ENCODE data around the gene TEAD1. TPM values are rescaled to one million over a fixed set of nuclear protein-coding genes. Genes with fewer than 3 reads are reported as not detected.

The TEAD1 gene
- total RNA-seq, 2 donors from 2014 or later: 76.4 to 94.4 TPM

DNA sequence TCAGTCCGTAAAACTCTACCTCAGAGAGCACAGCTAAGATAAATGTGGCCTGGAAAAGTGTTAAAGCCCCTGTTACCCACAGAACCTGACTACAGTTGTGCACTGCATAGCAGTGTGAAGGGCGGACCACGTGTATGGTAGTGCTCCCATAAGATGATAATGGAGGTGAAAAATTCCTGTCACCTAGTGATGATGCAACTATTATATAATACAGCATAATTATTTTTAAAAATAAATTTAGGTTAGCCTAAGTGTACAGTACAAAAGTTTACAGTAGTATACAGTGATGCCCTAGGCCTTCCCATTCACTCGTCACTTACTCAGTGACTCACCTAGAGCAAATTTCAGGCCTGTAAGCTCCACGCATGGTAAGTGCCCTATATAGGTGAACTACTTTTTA lies 258.3 kb downstream of the TEAD1 start:
- Mint-ChIP-seq H3K36me3 (ENCODE audit: low read depth) (peaks cover 45% of the 10 kb centered on the region), H3K27ac (no peak overlapping the region), H3K27me3 (ENCODE audit: insufficient read depth) (no peaks in the 10 kb centered on the region), H3K4me3 (no peak overlapping the region), H3K9me3 (no peaks in the 10 kb centered on the region), H3K4me1 (no peaks in the 10 kb centered on the region)
- H3K9ac ChIP-seq (ENCODE audit: extremely low read depth, low read length, poor library complexity, severe bottlenecking): no peak overlapping the region
- peaks cover 75% of the 10 kb centered on the region for H3K36me3 ChIP-seq (ENCODE audit: control insufficient read depth, insufficient read depth, low read length)
- DNase-seq: no peak
- WGBS, 2 experiments (ENCODE audit: insufficient coverage in 1 of 2, insufficient read length in 1 of 2): 90 to 100% methylated on average over 2 to 4 of the region's 5 CpGs
- H3K27ac ChIP-seq (ENCODE audit: low read depth, low read length): no peak overlapping the region
- no peaks in the 10 kb centered on the region for H3K27me3 ChIP-seq (ENCODE audit: control insufficient read depth, insufficient read depth, low read length, poor library complexity, severe bottlenecking)
- H3K4me1 ChIP-seq (ENCODE audit: control insufficient read depth, insufficient read depth, low read length): no peaks in the 10 kb centered on the region
- H3K9me3 ChIP-seq (ENCODE audit: control insufficient read depth, low read length): peaks cover 4% of the 10 kb centered on the region
- no peak overlapping the region for H3K4me3 ChIP-seq (ENCODE audit: low read length)
- TF ChIP-seq CTCF (conservative IDR thresholded peaks at IDR 0.05): no peak

DNA sequence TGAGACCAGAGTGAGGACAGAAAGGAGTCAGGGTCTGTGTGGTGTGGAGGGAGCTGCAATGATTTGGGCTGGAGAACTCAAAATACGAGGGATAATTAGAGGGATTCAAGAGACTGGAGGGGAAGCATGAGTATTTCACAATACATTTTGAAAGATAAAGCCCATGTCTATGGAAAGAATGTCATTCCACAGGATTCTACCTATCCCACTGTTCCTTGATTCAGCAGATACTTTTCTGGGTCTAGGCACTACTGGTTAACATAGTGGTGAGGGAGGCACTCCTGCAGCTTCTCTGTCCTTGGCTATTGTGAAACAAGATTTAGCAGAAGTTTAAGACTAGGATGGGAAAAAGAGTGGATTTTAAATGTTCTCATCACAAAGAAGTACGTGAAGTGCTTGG lies 262.0 kb downstream of the TEAD1 start:
- no peaks in the 10 kb centered on the region for H3K27me3 ChIP-seq (ENCODE audit: control insufficient read depth, insufficient read depth, low read length, poor library complexity, severe bottlenecking)
- DNase-seq: no peak
- H3K4me1 ChIP-seq (ENCODE audit: control insufficient read depth, insufficient read depth, low read length): no peaks in the 10 kb centered on the region
- no peak for TF ChIP-seq CTCF (conservative IDR thresholded peaks at IDR 0.05)
- Mint-ChIP-seq H3K27ac (peak overlapping the region; percentile 16), H3K4me1 (no peaks in the 10 kb centered on the region), H3K36me3 (ENCODE audit: low read depth) (peaks cover 59% of the 10 kb centered on the region), H3K4me3 (no peak overlapping the region), H3K9me3 (no peaks in the 10 kb centered on the region), H3K27me3 (ENCODE audit: insufficient read depth) (no peaks in the 10 kb centered on the region)
- H3K36me3 ChIP-seq (ENCODE audit: control insufficient read depth, insufficient read depth, low read length): peaks cover 84% of the 10 kb centered on the region
- H3K4me3 ChIP-seq (ENCODE audit: low read length): no peak overlapping the region
- H3K9me3 ChIP-seq (ENCODE audit: control insufficient read depth, low read length): peaks cover 4% of the 10 kb centered on the region
- H3K9ac ChIP-seq (ENCODE audit: extremely low read depth, low read length, poor library complexity, severe bottlenecking): no peak overlapping the region
- 96 to 100% methylated on average over 1 to 2 of the region's 2 CpGs for WGBS, 2 experiments (ENCODE audit: insufficient coverage in 1 of 2, insufficient read length in 1 of 2)
- no peak overlapping the region for H3K27ac ChIP-seq (ENCODE audit: low read depth, low read length)

GRCh38 chr11:12938590-12939247 lies 264.5 kb downstream of the TEAD1 start:
- Mint-ChIP-seq H3K4me3 (no peak overlapping the region), H3K4me1 (no peaks in the 10 kb centered on the region), H3K27ac (no peak overlapping the region), H3K9me3 (no peaks in the 10 kb centered on the region), H3K27me3 (ENCODE audit: insufficient read depth) (no peaks in the 10 kb centered on the region), H3K36me3 (ENCODE audit: low read depth) (peaks cover 58% of the 10 kb centered on the region)
- Histone ChIP-seq H3K36me3 (ENCODE audit: control insufficient read depth, insufficient read depth, low read length) (peaks cover 87% of the 10 kb centered on the region), H3K27me3 (ENCODE audit: control insufficient read depth, insufficient read depth, low read length, poor library complexity, severe bottlenecking) (no peaks in the 10 kb centered on the region), H3K9me3 (ENCODE audit: control insufficient read depth, low read length) (no peaks in the 10 kb centered on the region), H3K4me3 (ENCODE audit: low read length) (no peak overlapping the region), H3K27ac (ENCODE audit: low read depth, low read length) (no peak overlapping the region), H3K9ac (ENCODE audit: extremely low read depth, low read length, poor library complexity, severe bottlenecking) (no peak overlapping the region), H3K4me1 (ENCODE audit: control insufficient read depth, insufficient read depth, low read length) (no peaks in the 10 kb centered on the region)
- no peak for DNase-seq
- no peak for TF ChIP-seq CTCF (conservative IDR thresholded peaks at IDR 0.05)
- WGBS, 2 experiments (ENCODE audit: insufficient coverage in 1 of 2, insufficient read length in 1 of 2): 89 to 100% methylated on average over 1 of the region's 1 CpG
